GM20431 (cell line): ENCODE data around the gene ETV7.

Experiments used
- in situ Hi-C: fragments of 300-500 bp; cut with MseI, MboI; formaldehyde crosslinking; loops from one replicate; pipeline ENCODE4 v1.15.0; 2020; ENCODE audit warnings: low sequenced_read_pairs; ENCODE audit not compliant: unreplicated experiment

The ETV7 gene

DNA sequence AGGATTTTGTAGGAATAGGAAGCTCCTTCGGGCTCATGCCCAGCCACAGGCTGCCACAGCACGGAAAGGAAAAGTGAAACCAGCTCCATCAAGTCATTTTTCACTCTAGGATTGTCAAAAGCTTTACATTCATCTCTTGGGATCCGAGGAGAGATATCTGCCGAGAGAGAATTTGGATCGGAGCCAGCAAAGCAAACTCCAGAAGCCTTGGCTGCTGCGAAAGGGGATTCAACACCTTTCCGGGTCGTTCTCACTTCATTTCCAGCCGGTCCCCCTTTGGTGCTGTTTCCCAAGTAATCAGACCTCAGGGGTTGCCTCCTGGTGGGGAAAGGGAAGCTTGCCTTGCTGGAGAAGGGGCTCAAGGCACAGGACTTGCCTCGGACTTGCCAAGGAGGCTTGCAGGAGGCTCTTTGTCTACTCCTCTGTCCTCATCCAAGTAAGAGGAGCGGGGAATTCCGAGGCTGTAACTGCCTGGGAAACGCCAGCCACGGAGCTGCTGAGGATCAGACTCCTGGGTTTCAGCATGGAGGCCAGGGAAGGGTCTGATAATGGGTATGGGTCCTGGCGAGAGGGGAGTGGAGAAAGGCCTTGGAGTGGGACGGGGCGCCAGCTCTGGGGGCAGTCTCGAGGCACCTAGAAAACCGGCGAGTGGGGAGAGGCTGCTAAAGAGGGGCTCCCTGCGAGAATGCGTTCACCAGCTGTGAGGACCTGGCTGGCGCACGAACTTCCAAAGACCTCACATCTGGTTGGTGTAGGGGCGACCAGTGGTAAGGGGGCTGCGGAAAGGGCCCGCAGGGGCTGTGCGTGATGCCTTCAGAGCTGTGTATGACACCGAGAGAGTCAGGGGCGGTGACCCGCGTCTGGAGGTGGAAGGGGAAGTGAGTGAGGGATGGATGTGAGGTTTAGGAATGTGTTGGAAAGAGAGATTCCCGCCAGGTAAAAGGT is 702 bp downstream of the ETV7 start:
- in situ Hi-C loops, result no loop called here

DNA sequence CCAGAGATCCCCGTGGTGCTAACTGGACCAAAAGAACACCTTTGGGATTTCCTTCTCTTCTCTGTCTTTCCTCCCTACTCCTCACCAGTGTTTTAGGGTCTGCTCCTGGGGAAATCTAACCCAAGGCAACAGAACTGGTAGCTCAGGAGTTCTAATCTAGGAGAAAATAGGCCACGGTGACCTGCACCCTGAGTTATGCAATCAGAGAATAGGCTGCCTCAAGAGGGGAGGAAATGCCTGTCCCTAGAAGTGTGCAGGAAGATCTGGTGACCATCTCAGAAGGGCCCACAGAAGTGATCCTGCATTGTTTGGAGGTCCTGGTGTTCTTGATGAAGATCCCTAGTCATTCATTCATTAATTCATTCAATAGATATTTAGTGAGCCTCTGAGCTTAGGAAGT is 3.4 kb downstream of the ETV7 start:
- in situ Hi-C loops, result no loop called here

DNA sequence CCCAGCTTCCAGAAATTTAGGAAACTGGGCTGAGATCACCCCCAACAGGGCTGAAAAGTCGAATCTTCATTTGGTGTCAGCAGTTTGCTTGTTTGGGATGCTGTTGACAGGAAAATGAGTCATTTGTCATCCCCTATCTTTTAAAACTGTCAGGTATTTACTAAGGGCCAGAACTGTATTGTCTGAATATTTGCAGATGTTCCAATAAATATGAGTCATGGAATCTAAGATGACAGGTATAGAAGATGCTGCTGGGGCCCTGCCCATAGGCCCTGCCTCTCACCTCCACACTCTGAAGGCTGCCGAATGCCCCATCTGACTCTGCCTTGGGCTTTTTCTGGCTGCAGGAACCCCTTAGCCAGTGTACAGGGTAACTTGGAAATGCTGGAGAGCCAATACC is 3.9 kb downstream of the ETV7 start:
- in situ Hi-C loops, result no loop called here

DNA sequence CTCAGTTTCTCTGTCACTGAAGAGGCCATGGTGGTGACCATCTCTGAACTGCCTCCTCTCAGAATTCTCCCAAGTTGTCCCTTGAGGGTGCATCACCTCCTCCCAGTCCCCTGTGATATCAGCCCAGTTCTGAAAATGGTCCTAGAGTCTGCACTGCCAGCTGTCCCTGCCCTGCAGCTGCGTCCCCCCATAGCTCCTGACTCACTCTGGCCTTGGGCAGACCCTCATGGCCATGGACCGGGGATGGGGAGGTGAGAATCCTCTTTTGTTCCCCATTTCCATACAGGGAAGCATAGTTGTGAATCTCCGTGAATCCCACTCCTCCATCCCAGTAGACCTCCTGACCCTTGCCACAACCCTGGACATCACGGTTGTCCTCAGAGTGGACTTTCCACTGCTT is 4.5 kb downstream of the ETV7 start:
- in situ Hi-C loops, result no loop called here

DNA sequence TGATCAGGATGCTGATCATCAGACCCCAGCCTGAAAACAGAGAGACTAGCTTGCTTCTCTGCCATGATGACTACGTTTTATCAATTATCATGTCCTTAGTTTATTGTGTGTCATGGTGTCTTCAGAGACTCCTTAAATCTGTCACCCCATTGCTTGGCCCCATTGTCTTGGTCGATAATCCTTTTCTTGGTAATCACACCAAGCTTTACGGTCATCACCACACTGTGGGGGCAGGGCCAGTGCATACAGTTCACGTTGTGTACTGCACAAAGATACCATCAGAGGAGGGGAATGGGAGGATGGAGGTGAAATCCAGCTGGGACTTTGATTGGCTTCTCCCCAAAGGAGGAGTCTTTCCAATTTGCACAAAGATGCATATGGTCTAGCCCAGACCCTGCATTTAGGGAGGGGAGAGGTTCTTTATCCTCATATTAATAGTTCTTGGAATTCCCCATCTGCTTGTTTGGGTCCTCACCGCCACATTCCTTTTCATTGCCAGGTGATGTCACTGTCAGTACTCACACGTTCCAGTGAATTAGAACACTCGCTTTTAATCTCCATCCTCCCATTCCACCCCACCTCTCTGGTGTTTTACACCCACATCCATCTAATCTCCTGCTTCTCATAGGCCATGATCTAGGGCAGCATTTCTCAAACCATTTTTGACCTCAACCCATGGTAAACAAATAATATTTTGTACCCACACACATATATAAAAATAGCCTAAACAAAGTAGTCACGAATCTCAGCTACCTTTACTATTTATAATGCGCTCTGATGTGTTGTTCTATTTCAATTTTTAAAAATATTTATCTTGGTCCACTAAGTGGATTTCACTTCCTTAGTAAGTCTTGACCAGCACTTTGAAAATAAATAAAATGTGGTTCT is 5.7 kb downstream of the ETV7 start:
- in situ Hi-C loops, result no loop called here

DNA sequence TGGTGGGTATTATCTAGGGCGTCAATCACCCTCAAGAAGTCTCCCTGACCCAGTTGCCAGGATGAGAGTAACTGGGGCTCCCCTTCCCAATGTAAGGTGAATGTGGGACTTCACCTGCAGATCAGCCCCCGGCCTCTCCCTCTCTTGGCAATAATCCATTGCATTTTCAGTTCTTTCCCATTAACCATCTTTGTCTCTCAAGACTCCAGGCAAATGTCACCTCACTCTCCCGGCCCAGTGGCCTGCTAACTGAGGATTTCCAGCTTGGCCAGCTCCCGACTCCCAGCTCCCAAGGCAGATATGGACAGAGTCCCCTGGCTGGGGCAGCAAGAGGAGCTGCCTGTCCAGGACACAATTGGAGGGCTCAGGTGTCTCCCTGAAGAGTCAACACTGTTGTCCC is 7.3 kb downstream of the ETV7 start:
- in situ Hi-C loops, result no loop called here

DNA sequence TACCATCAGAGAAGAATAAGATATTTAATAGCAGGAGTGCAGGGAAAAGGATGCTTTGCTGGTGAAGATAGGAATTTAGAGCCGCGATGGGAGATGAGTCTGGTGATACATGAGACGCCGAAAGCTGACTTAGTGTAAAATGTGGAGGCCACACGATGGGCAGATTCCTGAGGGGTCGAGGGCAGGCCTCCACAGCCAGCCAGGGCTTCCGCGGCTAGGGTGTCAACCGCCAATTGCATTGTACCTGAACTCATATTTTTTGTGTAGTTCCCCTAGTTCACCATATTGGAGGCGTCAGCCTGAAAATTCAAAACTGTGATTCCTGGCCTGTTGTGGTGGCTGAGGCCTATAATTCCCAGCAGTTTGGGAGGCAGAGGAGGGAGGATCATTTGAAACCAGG is 8.5 kb downstream of the ETV7 start:
- in situ Hi-C loops, result no loop called here

DNA sequence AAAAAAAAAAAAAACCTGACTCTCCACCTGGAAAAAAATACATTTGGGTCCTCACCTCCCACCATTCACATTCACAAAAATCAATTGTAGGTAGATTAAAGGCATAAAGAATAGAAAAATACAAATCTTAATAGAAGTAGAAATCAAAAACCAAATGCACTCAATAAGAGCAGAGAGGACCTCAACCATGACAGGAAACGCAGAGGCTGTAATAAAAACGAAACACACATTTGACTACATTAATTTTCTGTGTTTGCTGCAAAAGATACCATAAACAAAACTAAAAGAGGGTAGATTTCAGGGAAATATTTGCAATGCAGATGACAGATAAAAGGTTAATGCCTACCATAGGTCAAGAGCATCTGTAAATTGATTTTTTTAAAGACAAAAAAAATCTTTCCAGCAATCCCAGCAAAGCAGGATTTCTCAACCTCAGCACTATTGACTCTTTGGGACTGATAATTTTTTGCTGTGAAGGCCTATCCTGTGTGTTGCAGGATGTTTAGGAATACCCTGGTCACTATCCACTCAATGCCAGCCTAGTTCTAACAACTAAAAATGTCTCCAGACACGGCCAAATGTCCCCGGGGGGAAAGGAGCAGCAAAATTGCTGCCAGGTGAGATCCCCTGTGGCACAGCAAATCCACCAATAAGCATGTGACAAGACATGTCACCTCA is 9.1 kb downstream of the ETV7 start:
- in situ Hi-C loops, result no loop called here

DNA sequence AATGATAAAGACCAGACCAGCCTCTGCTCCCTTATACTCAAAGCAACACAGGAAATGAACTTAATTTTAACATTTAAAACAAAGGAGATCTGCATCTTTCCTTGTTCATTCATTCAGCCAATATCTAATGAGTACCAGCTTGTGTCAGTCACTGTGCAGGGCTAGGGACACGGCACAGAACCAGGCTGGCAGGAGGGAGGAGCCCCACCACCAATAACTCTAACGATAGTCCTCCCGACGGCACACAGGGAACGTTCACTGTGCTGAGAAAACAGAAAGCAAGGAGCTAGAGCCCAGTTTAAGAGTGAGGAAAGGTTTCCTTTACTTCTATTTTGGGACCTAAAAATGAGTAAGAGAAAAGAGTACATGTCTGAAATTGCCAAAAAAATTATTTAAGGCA is 9.9 kb downstream of the ETV7 start:
- in situ Hi-C loops, result no loop called here

DNA sequence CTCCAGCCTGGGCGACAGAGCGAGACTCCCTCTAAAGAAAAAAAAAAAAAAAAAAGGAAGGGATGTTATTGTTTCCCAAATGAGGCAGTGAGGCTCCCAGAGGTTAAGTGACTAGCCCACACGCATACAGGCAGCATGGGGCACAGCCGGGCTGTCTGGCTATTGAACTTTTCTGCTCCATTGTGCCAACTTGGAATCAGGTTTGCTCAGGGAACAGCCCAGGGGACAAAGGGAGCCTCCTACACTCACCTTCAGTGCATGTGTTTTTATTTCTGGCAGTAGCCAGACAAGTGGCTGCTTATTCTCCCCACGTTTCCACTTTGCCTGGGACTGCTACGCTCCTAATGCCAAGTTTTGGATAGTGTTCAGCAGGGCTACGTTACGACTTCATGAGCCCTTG is 10.7 kb downstream of the ETV7 start:
- in situ Hi-C loops, result no loop called here

DNA sequence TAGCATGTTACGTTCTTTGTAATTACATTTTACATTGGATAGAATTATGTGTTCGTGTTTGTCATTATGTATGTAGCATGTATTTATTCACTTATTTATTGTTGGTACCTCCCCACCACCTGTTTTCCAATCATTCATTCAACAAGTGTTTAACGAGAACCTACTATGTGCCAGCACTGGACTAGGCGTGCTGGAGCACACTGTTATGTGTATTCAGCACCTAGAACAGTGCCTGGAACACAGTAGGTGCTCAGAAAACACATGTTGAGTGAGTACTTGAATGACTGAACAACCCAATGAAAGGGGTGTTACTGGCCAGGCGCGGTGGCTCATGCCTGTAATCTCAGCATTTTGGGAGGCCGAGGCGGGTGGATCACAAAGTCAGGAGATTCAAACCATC is 11.3 kb downstream of the ETV7 start:
- in situ Hi-C loops, result no loop called here

DNA sequence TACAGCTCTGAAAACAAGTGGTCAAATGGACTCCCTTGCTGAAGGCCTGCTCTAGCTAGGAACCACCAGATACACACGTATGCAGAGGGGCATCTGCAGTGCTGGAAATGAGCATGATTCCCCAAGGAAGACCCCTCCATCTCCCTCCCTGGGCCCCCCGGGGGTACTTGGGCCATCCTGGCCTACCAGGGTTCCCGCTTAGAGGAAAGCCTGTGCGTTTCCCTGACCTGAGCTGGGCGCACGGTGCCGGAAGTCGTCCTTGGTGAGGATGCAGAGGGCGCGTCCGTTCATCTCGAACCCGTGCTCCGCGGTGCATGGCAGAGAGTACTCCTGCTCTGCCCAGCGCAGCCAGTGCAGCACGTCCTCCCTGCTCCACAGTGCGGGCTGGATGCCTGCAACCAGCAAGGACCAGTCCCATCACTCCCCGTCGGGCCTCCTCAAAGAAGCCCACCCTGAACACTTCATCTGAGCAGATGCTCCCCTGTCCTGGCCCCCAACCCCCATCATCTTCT is 11.8 kb downstream of the ETV7 start:
- in situ Hi-C loops, result no loop called here

DNA sequence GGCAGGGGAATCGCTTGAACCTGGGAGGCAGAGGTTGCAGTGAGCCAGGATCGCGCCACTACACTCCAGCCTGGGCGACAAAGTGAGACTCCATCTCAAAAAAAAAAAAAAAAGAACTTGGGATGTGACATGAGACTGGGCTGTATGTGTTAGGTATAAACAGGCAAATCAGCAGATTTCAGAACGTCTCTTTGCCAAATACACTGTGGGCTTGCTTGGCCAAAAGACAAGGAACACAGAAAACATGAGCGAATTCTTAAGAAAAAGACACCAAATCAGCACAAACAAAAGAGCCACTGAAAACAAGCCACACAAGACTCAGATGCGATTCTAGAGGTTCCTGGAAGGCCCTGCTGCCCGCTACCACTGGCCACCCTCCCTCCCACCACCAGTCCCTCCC is 12.5 kb downstream of the ETV7 start:
- in situ Hi-C loops, result no loop called here

DNA sequence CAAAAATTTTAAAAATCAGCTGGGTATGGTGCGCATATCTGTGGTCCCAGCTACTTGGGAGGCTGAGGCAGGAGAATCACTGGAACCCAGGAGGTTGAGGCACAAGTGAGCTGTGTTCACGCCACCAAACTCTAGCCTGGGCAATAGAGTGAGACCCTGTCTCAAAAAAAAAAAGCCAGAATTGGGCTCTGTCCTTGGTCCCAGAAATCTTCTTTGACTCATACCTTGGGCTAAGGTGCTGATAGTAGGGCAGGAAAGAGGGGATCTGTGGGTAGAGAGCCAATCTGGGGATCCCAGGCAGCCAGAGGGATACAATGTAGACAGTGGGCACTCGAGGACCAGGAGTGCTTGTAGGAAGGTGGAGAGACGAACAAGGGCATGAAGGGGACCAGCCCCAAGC is 13.3 kb downstream of the ETV7 start:
- in situ Hi-C loops, result no loop called here

DNA sequence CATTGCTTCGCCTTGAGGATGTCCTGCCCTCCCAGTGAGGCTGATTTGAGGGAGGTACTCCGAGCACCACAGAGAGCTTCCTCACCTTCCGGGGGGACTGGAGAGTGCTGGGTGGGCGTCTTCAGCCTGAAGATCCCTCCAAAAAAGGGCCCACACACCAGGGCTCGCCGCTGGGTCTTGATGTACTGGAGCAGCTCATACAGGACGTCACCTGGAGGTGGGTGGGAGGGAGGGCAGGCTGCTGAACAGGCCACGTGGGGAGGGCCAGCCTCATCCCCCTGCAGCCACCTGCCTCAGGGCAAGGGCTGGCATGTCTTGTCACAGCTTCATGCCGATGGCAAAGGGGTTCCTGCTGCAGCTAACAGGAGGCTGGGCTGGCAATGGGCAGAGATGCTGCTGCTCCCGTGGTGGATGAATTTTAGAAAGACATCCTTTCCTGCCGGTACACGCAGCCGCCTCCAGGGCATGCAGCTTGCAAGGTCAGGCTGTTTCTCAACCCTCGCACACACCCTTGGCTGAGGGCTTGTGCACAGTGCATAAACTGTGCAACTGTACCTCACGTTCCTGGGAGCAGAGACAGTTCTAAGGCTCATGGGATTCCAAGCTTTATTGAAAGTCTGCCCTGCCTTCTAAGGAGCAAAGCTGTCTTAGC is 14.0 kb downstream of the ETV7 start:
- in situ Hi-C loops, result no loop called here

DNA sequence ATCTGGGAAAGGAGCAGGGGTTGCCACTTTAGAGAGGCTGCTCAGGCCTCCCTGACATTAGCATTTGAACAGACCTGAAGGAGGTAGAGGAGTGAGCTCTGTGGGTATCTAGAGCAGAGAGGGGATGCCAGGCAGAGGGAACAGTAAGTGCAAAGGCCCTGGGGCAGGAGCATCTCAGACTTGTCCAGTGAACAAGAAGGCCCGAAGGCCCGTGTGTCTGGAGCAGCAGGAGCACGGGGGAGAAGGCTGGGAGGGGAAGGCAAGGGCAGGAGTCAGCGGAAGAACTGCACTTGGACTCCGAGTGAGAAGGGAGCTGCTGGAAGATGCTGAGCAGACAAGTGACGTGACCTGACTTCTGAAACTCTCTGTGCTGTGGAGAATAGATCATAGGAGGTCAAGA is 15.4 kb downstream of the ETV7 start:
- in situ Hi-C loops, result no loop called here

DNA sequence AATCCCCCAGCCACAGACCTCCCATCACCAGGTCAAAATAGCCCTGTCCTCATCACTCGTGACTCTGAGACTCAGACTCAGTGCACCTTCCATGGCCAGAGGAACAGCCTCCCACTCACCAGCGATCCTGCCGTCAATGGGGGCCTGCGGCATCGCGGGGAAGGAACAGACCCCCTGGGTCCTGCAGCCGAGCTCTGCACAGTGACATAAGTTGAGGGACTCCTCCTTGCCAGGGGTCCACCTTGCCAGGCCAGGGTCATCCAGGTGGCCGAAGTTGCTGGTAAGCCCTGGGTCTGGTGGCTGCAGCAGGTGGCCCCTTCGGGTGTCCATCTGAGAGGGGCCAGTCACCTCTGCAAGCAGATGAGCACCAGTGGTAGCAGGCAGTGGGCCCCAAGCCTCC is 16.3 kb downstream of the ETV7 start:
- in situ Hi-C loops, result no loop called here

DNA sequence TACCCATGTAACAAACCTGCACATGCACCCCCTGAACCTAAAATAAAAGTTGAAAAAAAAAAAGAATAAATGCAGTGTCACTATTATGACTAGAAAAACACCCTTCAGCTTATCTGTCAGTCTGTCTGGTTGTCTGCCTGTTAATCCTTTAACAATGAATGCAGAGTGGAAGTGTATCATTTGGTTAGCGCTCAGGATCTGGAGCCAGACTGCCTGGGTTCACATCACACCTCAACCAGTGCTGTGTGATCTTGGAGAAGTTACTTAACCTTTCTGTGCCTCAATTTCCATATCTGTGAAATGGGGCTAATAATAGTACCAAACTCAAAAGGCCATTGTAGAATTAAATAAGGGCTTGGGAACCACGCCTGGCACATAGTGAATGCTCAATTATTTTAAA is 16.8 kb downstream of the ETV7 start:
- in situ Hi-C loops, result no loop called here

DNA sequence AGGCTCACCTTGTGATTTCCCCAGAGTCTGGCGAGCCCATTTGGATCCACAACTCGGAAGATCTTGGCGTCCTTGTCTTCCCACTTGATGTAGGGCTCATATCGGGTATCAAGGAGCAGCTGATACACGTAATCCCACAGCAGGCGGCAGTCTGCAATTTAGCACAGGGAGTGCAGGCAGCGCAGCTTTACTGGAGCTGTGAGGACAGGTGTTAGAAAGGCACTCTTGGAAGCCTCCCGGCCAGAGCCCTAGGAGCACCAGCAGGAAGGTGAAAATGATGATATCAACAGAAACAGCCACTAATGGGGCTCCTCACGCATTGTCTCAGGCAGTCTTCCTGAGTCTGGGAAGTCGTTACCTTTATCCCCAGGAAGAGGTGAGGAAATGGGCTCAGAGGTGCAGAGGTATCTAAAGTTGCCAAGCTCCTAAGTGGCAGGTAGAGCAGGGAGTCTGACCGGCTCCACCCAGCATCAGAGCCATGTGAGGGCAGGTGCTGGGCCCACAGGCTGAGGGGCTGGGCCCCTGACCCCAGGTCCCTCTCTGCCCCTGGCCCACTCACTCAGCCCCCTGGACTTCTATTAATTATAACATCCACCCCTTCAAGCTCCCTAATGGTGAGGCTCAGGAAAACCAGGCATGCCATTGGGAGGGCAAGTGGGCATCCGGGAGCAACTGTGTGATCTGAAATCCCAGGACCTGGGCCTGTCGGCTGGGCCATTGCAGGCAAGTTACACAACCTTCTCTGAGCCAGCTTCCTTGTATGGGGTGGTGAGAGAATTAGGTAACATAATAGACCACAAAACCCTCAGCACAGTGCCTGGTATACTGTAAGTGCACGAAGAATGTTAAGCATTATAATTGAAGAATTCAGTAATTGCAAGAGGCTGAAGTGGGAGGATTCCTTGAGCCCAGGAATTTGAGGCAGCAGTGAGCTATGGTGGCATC is 18.3 kb downstream of the ETV7 start:
- in situ Hi-C loops, result loop anchor here (10.0 kb wide), 1 partner anchor 74 kb away; no protein-coding TSS in a partner anchor
